Upper lobe of left lung (tissue), 6 donors: Measurements from ENCODE around the gene FRAS1. TPM values are rescaled to one million over a fixed set of nuclear protein-coding genes. Genes with fewer than 3 reads are reported as not detected.

Experiments used
- ATAC-seq, 2 donors: fragments of 200-7000 bp; cut with Tn5 transposase; one replicate each; pipeline ENCODE4 v1.9.1; 2022; ENCODE audit warnings: mild to moderate bottlenecking in 2 of 2, moderate library complexity in 2 of 2; ENCODE audit not compliant: low FRiP score in 2 of 2
- DNase-seq, 2 donors: peaks; one replicate each; pipeline ENCODE4 v3.0.0-alpha.2; 2019 to 2020
- H3K27ac ChIP-seq, 4 donors: fragments of 200-600 bp; sonication (generic); one replicate each; pipeline ENCODE4 v1.5.1; 2016 to 2019
- H3K27me3 ChIP-seq, 4 donors: fragments of 200-600 bp; sonication (generic); one replicate each; pipeline ENCODE4 v1.5.1; 2017 to 2019
- H3K36me3 ChIP-seq, 4 donors: fragments of 200-600 bp; sonication (generic); one replicate each; pipeline ENCODE4 v1.5.1; 2016 to 2019
- H3K4me1 ChIP-seq, 4 donors: fragments of 200-600 bp; sonication (generic); one replicate each; pipeline ENCODE4 v1.5.1; 2018 to 2019
- H3K4me3 ChIP-seq, 4 donors: fragments of 200-600 bp; sonication (generic); one replicate each; pipeline ENCODE4 v1.5.1; 2017 to 2019; ENCODE audit warnings: mild to moderate bottlenecking in 2 of 4, moderate library complexity in 1 of 4
- H3K9me3 ChIP-seq, 4 donors: fragments of 200-600 bp; sonication (generic); one replicate each; pipeline ENCODE4 v1.5.1; 2018 to 2019
- CTCF ChIP-seq, 6 experiments: fragments of 450-650 bp in 4 of 6; fragments of 200-600 bp in 2 of 6; sonication (generic) in 2 of 6; IDR thresholded peaks; one replicate each; pipeline ENCODE4 v1.5.1; 2016 to 2019; ENCODE audit warnings: antibody characterized with exemption in 6 of 6
- EP300 ChIP-seq, 4 donors: sonication (generic); formaldehyde crosslinking; IDR thresholded peaks; one replicate each; pipeline ENCODE4 v1.5.1; 2017; ENCODE audit warnings: antibody characterized with exemption in 4 of 4, control low read depth in 2 of 4
- POLR2A ChIP-seq, 4 donors: fragments of 450-650 bp; IDR thresholded peaks; one replicate each; pipeline ENCODE4 v1.5.1; 2016 to 2017; ENCODE audit warnings: antibody characterized with exemption in 4 of 4, mild to moderate bottlenecking in 2 of 4
- POLR2AphosphoS5 ChIP-seq, 2 donors: sonication (generic); formaldehyde crosslinking; IDR thresholded peaks; one replicate each; pipeline ENCODE4 v1.5.1; 2017; ENCODE audit warnings: antibody characterized with exemption in 2 of 2
- WGBS, 2 donors: methylation state at CpG; one replicate each; pipeline ENCODE4 v1.1.5; 2017 to 2018; 5-methylcytosine and 5-hydroxymethylcytosine counted together
- total RNA-seq, 6 donors: library from RNA; depleted of rRNA in 4 of 6; stranded (reverse); fragments of >200 nt in 4 of 6; gene quantifications; one replicate each; pipeline versions ENCODE4 v1.1.0 to v1.2.1, GENCODE V29; 2016 to 2021
- donor health status: DM: no; HTN: no; CAD: no; lungs with moderate emphysema.
- donor health status: DM: no; HTN: yes; CAD: no; lungs with severe emphysema.

FRAS1 gene
- total RNA-seq, 6 donors from 2014 or later = 3.9 to 11.2 (median 6.7) TPM

DNA sequence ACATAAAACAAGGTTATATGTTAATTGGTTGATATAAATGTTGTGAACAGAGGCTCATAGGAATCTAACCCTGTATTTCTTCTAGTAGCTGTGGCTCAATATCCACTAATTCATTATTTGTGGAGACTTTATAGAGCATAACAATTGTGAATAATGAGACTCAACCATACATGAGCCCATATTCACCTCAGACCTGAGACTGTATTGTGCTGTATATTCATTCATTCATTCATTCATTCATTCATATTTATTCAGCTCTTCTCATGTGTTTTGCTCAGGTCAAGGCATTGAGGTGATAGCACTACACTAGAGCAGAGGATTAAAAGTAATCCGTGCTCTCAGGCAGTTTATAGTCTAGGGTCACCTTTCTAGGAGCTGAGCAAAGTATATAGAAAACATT lies 470.0 kb downstream of the FRAS1 start:
- H3K9me3 ChIP-seq = no peaks in the 10 kb centered on the region
- DNase-seq (no peak), ATAC-seq (no peak)
- 87 to 97% methylated on average over 1 of the region's 1 CpG for WGBS, 2 donors
- TF ChIP-seq EP300 (IDR thresholded peaks at IDR 0.05) (no peak), POLR2A (IDR thresholded peaks at IDR 0.05) (no peak), CTCF (IDR thresholded peaks at IDR 0.05) (no peak), POLR2AphosphoS5 (IDR thresholded peaks at IDR 0.05) (no peak)
- H3K27me3 ChIP-seq = no peaks in the 10 kb centered on the region
- H3K4me3 ChIP-seq = no peak overlapping the region
- no peaks in the 10 kb centered on the region for H3K4me1 ChIP-seq
- no peaks in the 10 kb centered on the region for H3K36me3 ChIP-seq
- no peak overlapping the region for H3K27ac ChIP-seq

DNA sequence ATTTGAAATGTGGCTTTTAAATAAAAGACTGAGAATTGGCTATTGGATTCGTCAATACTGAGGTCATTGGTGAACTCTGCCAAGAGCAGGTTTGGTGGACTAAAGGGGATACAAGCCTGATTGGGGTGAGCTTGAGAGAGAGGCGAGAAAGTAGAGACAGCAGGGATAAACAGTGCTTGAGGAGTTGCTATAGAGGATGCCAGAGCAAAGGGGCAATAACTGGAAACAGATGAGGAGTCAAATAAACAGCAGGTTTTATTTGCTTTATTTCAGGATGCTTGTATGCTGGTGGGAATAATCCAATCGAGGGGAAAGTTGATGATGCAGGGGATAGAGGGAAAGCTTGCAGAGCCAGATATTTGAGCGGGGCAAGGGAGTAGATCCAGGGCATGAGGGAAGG lies 470.4 kb downstream of the FRAS1 start:
- TF ChIP-seq POLR2A (IDR thresholded peaks at IDR 0.05) (no peak), EP300 (IDR thresholded peaks at IDR 0.05) (no peak), CTCF (IDR thresholded peaks at IDR 0.05) (no peak), POLR2AphosphoS5 (IDR thresholded peaks at IDR 0.05) (no peak)
- ATAC-seq (no peak), DNase-seq (no peak)
- WGBS, 2 donors = 86 to 90% methylated on average over 4 of the region's 4 CpGs
- Histone ChIP-seq H3K27me3 (no peaks in the 10 kb centered on the region), H3K4me3 (no peak overlapping the region), H3K4me1 (no peaks in the 10 kb centered on the region), H3K36me3 (no peaks in the 10 kb centered on the region), H3K27ac (no peak overlapping the region), H3K9me3 (no peaks in the 10 kb centered on the region)

DNA sequence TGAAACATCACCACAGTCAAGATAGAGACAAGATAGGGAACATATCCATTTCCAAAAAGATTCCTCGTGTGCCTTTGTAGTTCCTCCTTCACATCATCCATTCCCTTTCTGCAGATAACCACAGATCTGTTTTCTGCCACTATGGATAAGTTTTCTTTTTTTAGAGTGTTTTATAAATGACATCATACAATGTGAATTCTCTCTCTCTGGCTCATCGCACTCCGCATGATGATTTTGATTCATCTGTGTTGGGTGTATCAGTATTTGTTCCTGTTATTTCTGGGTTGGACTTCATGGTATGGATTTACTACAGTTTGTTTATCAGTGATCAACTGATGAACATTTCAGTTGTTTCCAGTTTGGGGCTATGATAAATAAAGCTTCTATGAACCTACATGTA lies 471.2 kb downstream of the FRAS1 start:
- H3K27me3 ChIP-seq = no peaks in the 10 kb centered on the region
- no peaks in the 10 kb centered on the region for H3K36me3 ChIP-seq
- no peak overlapping the region for H3K27ac ChIP-seq
- ATAC-seq (no peak), DNase-seq (no peak)
- TF ChIP-seq POLR2A (IDR thresholded peaks at IDR 0.05) (no peak), CTCF (IDR thresholded peaks at IDR 0.05) (no peak), POLR2AphosphoS5 (IDR thresholded peaks at IDR 0.05) (no peak), EP300 (IDR thresholded peaks at IDR 0.05) (no peak)
- 70 to 87% methylated on average over 2 to 3 of the region's 3 CpGs for WGBS, 2 donors
- no peaks in the 10 kb centered on the region for H3K9me3 ChIP-seq
- no peak overlapping the region for H3K4me3 ChIP-seq
- H3K4me1 ChIP-seq = no peaks in the 10 kb centered on the region

DNA sequence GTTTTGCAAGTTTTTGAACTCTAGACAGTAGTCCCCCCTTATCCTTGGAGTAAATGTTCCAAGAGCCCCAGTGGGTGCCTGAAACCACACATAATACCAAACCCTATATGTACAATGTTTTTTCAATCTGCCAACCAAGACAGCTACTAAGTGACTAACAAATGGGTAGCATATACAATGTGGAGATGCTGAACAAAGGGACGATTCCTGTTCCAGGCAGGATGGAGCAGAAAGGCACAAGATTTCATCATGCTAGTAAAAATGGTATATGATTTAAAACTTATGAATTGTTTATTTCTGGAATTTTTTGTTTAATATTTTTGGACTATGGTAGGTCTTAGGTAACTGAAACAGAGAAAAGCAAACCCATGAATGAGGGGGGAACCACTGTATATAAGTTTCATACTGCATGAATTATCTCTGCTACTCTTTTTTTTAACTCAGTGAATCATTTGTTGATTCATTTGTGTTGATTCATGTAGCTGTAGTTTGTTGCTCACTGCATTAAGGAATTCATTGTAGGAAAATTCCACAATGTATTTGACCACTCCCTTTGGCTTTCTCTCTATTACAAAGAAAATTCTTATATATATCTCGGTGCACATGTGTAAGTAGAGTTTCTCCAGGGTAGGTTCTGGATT lies 472.6 kb downstream of the FRAS1 start:
- H3K4me1 ChIP-seq = no peaks in the 10 kb centered on the region
- no peak for TF ChIP-seq CTCF (IDR thresholded peaks at IDR 0.05)
- TF ChIP-seq POLR2AphosphoS5 (IDR thresholded peaks at IDR 0.05) = no peak
- TF ChIP-seq POLR2A (IDR thresholded peaks at IDR 0.05) = no peak
- TF ChIP-seq EP300 (IDR thresholded peaks at IDR 0.05) = no peak
- no peak overlapping the region for H3K4me3 ChIP-seq
- H3K27me3 ChIP-seq = no peaks in the 10 kb centered on the region
- no peak for DNase-seq
- H3K27ac ChIP-seq = no peak overlapping the region
- 80 to 84% methylated on average over 2 of the region's 2 CpGs for WGBS, 2 donors
- no peak for ATAC-seq
- H3K36me3 ChIP-seq = no peaks in the 10 kb centered on the region
- no peaks in the 10 kb centered on the region for H3K9me3 ChIP-seq

GRCh38 chr4:78532046-78532445 lies 474.9 kb downstream of the FRAS1 start:
- no peak for TF ChIP-seq POLR2AphosphoS5 (IDR thresholded peaks at IDR 0.05)
- no peak for TF ChIP-seq EP300 (IDR thresholded peaks at IDR 0.05)
- TF ChIP-seq CTCF (IDR thresholded peaks at IDR 0.05) = no peak
- TF ChIP-seq POLR2A (IDR thresholded peaks at IDR 0.05) = no peak
- WGBS, 2 donors = 35 to 55% methylated on average over 1 of the region's 1 CpG
- Histone ChIP-seq H3K4me3 (no peak overlapping the region), H3K9me3 (no peaks in the 10 kb centered on the region), H3K4me1 (no peaks in the 10 kb centered on the region), H3K27ac (no peak overlapping the region), H3K27me3 (no peaks in the 10 kb centered on the region), H3K36me3 (no peaks in the 10 kb centered on the region)
- ATAC-seq = no peak
- DNase-seq = no peak
